Measurements from ENCODE around the gene SELENOH.

The SELENOH gene

DNA sequence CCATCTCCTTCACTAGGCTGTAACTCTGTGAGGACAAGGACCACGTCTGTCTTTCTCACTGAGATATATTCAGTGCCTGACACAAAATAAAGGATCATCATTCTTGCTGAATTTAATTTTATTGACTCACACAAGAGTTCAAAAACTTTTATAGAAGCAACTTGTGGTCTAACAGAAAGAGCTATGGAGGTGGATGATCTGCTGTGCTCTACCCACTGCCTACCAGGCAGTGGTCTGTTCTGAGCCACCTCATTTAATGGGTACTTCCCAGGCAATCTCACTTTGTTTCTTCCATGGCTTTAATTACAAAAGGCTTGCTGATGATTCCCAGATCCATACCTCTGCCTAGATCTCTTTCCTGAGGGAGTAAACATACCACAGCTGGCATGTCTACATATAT lies 5.6 kb downstream of the SELENOH start:
- no peak for DNase-seq (ENCODE audit: low read depth)

DNA sequence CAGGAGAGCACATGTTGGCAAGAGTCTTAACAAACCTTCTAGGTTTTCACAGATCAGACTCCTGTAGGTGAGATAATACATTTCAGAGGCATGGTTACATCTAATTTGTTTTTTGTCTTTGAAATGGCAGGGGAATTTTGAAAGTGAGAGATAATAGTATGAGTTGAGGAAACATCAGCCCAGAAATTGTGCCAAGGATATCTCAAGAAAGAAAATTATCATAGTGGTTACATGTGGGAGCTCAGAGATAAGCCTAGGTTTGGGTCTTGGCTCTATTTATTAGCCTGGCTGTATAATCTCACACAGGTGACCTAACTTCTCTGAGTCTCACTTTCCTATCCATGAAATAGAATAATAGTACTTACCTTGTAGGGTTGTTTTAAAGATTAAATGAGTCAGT lies 9.9 kb downstream of the SELENOH start:
- DNase-seq (ENCODE audit: low read depth) = no peak

- no peak for DNase-seq (ENCODE audit: low read depth)
Measured at GRCh38 chr11:57751676-57752253, 10.5 kb downstream of the SELENOH start, which contains the start of gene BTBD18. TSS of gene BTBD18 (minus strand) at chr11:57751819. CDS start at chr11:57751188, 631 bp downstream.

- no peak for DNase-seq (ENCODE audit: low read depth)
Measured at GRCh38 chr11:57752954-57753353, 11.7 kb downstream of the SELENOH start.

GRCh38 chr11:57758174-57758573 lies 16.9 kb downstream of the SELENOH start:
- DNase-seq (ENCODE audit: low read depth) = no peak

DNA sequence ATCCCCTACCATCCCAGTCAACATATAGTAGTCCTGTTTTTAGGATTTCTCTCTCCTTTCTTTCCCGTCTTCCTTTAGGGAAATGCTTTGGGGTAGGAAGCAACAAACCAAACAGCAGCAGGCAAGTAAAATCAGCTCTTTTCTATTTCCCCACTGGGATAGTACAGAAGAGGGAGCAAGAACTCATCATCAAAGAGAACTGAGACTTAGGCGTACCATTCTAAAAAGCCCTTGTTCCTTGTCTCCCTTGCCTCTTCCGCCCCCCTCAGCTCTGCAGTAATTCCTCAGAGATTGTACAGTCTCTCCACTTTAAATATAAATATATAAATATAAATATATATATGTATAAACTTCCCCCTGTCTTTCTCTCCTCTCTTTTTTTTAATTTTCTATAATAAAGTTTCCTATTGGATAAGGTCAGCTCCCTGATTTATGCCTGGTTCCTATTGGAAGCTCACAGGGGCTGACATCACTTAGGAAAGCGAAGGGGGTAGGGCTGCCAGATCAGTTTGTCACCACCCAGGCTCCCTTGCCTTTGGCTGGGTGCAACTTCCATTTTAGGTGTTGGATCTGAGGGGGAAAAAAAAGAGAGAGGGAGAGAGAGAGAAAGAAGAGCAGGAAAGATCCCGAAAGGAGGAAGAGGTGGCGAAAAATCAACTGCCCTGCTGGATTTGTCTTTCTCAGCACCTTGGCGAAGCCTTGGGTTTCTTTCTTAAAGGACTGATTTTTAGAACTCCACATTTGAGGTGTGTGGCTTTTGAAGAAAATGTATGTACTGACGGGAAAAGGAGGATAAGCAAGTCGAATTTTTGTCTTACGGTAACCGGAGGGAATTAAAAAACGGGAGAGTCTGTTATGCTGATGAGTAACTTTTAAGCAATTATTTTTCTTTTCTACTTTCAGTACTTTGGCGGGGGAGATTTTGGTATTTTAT lies 20.3 kb downstream of the SELENOH start, which contains the start of gene CTNND1:
Gene CTNND1, plus strand, starts transcription at position 502 of the 934 bp plus-strand sequence. CDS start 29,677 bp downstream, outside the sequence.
- no peak for DNase-seq (ENCODE audit: low read depth)

DNA sequence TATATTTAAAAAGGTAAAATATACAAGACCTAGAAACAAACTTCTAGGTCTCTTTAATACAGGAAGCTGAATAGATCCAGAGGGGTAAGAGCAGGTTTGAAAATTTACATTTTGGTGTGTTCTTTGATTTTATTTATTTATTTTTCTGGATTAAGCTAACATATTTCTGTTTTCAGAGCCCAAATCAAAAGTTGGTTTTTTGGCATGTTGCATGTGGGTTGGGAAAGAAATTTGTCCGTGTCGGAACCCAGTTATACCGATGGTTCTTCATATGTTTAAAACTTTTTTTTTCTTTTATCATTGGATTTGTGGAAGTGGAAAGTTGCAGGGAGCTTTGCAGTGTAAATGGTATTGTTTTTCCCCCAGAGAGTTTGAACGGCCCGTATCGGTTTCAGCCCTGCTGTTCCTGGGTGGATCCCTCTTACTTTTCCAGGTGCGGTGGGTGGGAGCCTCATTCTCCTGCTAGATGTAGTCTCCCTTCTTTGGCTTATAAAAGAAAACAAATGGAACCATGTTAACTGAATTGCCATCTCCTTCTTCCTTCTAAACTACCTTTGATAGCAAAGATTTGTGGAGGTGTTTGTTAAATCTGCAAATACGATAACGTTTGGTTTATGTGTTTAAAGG lies 21.1 kb downstream of the SELENOH start:
- no peak for DNase-seq (ENCODE audit: low read depth)

- no peak for DNase-seq (ENCODE audit: low read depth)
Measured at GRCh38 chr11:57763568-57763967, 22.3 kb downstream of the SELENOH start.

- no peak for DNase-seq (ENCODE audit: low read depth)
Measured at GRCh38 chr11:57764021-57764420, 22.7 kb downstream of the SELENOH start.

GRCh38 chr11:57764566-57764965 lies 23.3 kb downstream of the SELENOH start:
- no peak for DNase-seq (ENCODE audit: low read depth)

DNA sequence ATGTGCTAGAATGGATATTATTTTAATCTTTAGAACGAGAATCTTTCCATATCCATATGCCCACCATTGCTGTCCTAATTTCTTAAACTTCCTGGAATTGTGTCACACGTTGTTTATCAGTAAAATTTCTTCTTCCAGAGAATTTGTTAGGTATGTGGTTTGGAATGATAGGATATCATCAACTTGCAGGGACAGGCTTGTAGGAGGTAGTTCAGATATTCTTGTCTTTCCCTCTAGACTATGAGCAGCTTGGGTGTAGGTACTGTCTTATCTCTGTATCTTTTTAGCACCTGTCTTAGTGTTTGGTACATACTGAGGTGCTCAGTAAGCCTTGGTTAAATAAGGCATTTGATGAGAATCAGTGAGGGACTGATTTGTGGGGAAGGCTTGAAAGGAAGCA lies 23.7 kb downstream of the SELENOH start:
- no peak for DNase-seq (ENCODE audit: low read depth)

DNA sequence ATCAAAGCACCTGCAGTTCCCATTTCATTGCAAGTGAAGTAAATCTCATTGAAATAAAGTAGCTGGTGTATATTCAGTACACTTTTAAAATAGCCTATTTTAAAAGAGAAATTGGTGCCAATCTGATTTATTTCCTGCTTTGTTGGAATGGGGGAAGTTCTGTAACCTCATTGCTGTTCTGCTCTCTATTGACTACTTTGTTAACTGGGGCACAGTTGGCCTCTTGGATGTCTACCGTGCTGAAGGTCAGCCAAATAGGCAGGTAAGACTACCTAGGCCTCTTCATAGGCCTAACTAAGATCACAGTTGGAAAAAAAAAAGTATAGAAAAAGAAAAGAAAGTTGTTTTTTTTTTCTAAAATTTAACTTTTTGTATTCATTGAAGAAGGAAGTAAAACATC lies 29.5 kb downstream of the SELENOH start:
- DNase-seq (ENCODE audit: low read depth) = no peak

GRCh38 chr11:57771365-57771764 lies 30.1 kb downstream of the SELENOH start:
- no peak for DNase-seq (ENCODE audit: low read depth)

DNA sequence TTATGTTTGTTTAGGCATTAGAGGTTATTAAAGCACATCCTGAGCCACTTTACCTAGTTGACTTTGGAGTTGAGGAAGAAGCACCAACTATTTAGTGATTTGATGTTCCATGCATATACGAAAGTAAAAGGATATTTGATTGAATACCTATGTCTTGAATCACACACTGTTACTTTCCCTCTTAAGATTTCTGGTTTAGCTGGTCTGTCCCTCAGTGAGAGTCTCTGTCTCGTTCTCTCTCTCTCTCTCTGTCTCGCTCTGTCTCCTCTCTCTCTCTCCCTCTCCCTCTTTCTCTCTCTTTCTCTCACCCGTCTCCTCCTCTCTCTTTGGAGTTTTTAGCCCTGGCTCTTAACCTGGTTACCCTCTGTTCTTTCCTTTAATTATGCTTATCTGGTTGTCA lies 31.3 kb downstream of the SELENOH start:
- no peak for DNase-seq (ENCODE audit: low read depth)

- DNase-seq (ENCODE audit: low read depth) = no peak
Measured at GRCh38 chr11:57773026-57773598, 31.8 kb downstream of the SELENOH start.

DNA sequence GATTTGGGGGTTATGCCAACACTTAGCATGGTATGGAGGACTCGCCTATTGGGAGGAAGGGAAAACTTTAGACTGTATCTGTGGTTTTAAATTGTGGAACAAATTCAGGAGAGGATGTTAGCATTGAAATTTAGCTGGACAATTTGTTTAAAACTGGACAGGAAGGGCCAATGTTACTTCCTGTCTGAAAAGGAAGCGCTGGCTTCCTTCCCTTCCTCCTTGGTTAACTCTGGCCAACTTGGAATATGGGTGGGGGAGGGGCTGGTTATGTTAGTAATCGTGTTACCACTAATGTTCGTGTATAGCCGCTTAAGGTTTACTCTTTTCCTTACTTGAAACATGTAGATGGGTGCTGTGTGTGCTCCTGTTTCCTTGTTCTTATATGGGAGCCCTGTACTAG lies 34.2 kb downstream of the SELENOH start:
- DNase-seq (ENCODE audit: low read depth) = no peak

- DNase-seq (ENCODE audit: low read depth) = no peak
Measured at GRCh38 chr11:57776031-57776521, 34.8 kb downstream of the SELENOH start.

DNA sequence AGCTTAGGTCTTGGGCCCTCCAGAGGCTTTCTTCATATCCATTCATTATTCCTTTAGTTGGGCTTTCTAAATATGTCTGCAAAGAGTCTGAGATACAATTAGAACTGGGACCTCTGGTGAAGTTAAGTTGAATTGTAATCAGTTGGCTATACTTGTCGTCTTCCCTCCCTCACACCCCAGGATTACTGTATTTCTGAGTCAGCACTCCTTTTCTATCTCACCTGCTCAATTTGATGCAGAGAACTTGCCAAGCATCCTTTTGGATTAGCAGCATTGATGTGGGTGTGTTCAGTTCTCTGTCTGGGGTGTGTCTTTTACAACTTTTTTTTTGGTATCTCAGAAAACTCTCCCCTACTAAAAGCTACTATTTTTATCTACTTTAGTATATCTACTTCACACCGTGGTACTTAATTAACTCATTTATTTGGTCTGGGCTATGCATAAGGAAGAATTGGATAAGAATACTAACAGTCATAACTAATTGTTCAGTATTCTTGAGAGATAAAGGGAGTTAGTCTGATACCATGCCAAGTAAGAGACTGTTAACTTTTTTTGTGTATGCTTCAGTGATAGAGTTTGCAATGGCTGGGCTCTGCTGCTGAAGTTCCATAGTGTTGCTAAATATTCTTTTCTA lies 35.4 kb downstream of the SELENOH start:
- no peak for DNase-seq (ENCODE audit: low read depth)

DNA sequence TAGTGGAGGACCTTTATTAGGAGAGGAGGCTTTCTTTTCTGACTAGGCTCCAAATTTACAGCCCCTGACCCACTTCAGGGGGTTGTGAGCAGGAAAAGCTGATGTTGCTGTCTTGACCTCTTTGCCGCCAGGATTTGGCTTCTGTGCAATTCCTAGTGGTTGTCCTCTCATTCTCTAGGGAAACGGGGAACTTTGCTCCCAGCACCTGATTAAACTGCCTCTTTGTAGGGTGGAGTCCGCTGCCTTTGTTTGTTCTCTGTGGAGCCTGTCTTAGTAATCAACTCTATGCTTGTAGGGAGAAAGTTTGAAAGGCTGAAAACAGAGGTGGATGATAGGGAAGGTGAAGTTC lies 36.7 kb downstream of the SELENOH start:
- no peak for DNase-seq (ENCODE audit: low read depth)

DNA sequence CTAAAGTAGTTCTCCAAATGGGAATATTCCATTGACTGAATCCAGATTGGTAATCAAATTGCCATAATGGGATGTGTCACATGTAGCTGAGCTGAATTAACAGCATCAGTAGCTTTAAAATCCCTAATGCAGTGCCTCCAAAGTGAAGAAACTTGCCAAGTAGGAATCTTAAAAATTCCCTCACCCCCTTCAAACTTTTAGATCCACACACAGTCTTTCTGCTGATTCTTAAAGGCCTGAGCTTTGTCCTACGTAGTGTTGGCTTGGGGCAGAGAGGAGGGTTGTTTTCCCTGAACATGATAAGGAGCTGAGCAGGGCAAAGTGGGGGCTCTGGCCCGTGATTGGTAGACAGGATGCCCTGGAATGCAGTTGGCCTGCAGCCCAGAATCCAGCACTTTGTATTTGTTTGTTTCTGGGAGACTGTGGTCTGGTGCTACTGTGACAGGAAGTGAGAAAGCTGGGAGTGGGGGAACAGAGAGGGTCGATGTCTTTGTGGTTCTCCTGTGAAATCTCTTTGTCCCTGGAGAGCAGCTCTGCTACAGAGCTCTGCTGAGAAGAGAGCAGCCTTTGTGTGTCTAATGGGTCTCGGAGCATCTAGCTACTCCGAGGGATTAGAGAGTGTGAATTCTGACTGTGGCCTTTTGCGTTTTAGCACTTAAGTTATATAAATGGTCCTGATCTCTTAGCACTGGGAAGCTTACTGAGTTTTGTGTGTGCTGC lies 37.2 kb downstream of the SELENOH start:
- no peak for DNase-seq (ENCODE audit: low read depth)

DNA sequence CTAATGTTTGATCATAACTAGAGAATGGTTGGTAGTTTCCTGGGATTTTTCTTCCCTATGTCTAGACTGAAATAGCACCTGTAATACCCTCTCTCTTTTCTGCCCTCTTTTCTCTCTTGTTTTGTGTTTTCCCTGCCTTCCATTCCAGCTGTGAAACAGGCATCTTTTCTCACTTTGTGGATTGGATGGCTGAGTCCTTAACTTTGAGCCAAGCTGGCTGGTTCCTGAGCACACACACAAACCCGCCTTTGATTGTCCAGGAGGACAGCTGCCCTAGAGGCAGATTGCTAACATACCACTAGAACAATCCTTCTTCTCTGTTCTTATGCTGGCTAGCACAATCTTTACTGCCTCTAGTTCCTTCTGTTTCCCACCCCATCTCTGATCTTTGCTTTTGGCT lies 38.0 kb downstream of the SELENOH start:
- no peak for DNase-seq (ENCODE audit: low read depth)

All from stimulated activated CD8-positive, alpha-beta memory T cell treated with anti-CD3 and anti-CD28 coated beads, Interleukin-15, amount 100 ng/mL, for 24 hours (primary cell).